Ectodermal cell (in vitro differentiated cells): ENCODE data around the gene CDKN1A.

Source experiments
- H3K27ac ChIP-seq: 2 replicates; pipeline ENCODE4 v1.7.0; 2013; ENCODE audit warnings: mild to moderate bottlenecking, low read depth, low read length; ENCODE audit not compliant: insufficient read depth, poor library complexity, severe bottlenecking
- H3K27me3 ChIP-seq: 2 replicates; pipeline ENCODE4 v1.7.0; 2013; ENCODE audit warnings: mild to moderate bottlenecking, low read length; ENCODE audit not compliant: insufficient read depth, control insufficient read depth, poor library complexity, severe bottlenecking
- H3K36me3 ChIP-seq: one replicate; pipeline ENCODE4 v1.7.0; 2013; ENCODE audit warnings: low read length; ENCODE audit not compliant: control insufficient read depth, insufficient read depth
- H3K4me1 ChIP-seq: one replicate; pipeline ENCODE4 v1.7.0; 2013; ENCODE audit warnings: low read length; ENCODE audit not compliant: control insufficient read depth, insufficient read depth
- H3K4me3 ChIP-seq: 2 replicates; pipeline ENCODE4 v1.7.0; 2013; ENCODE audit warnings: low read depth, low read length, control low read depth; ENCODE audit not compliant: insufficient read depth
- H3K9me3 ChIP-seq: 2 replicates; pipeline ENCODE4 v1.7.0; 2013; ENCODE audit warnings: mild to moderate bottlenecking, low read length, moderate library complexity; ENCODE audit not compliant: control insufficient read depth
- WGBS, 2 experiments: methylation state at CpG; one replicate each; pipeline ENCODE4 v1.1.7; 2013; ENCODE audit warnings: missing lambda C conversion rate in 2 of 2; 5-methylcytosine and 5-hydroxymethylcytosine counted together

Gene CDKN1A

DNA sequence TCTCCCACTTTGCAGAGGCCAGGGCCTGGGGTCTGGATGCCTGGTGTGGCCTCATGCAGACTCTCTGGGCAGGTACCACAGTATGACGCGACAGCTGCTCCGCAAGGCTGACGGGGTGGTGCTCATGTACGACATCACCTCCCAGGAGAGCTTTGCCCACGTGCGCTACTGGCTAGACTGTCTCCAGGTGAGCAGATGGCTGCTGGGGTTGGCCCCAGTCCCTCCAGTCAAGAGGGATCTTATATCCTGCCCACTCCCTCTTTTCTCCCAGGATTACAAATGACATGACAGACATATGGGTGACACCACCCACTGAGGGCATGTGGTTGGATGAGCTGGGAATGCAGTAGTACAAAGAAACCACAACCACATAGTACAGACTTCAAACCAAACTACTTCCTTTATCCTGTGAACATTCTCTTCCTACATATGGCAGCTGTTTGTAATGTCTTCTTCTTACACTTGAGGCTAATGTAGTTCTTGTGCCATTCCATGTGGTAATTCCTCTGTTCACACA is 49.0 kb downstream of the CDKN1A start:
- Histone ChIP-seq H3K4me3 (no peak overlapping the region), H3K36me3 (no peaks in the 10 kb centered on the region), H3K27ac (no peak overlapping the region), H3K27me3 (no peaks in the 10 kb centered on the region), H3K9me3 (no peaks in the 10 kb centered on the region), H3K4me1 (peaks cover 13% of the 10 kb centered on the region)
- 88 to 91% methylated on average over 7 of the region's 7 CpGs for WGBS, 2 experiments

DNA sequence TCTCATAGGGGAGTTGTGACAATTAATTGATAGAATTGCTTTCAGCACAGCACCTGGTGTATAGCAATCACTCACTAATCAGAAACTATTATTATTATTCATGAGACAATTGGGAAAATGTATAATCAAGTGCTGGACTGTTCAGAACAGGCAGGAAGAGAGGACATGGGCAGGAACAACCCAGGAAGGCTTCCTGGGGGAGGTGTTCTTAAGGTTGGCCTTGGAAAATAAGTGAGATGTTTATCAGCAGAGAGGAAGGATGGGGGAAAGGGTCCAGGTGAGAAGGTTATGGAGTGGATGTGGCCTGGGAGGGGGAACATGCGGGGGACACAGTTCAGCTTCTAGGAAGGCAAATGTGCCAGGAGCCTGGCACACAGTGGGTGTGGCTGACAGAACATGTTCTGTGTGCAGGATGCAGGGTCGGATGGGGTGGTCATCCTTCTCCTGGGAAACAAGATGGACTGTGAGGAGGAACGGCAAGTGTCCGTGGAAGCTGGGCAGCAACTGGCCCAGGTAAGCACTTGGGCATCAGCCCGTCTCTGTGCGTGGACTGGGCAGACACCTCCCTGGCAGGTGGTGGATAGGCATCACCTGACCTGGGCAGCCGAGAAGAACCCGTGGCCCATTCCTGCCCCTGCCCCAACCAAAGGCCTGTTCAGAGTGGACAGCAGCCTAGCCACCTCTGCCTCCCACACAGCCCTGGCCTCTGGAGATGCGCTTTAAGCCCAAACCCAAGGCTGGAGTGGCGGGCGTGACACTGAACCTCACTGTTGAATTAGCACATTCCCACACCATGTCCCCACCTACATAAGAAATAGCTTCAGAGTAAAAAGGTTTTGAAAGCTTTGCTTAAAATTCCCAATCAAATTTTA is 50.0 kb downstream of the CDKN1A start:
- 92 to 93% methylated on average over 11 of the region's 11 CpGs for WGBS, 2 experiments

DNA sequence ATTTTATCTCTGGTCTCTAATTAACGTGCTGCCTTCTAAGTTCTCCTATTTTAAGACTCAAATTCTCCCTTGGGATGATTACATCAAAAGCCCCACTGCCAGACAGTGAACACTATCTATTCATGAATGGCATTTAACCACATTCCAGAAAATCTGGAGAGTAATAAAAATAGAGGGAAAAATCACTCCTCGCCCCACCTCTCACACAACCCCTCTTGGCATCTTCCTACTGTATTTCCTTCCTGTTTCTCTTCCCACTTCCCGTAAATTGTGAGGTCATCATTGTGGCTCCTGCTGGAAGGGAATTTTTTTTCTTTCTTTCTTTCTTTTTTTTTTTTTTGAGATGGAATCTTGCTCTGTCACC is 50.6 kb downstream of the CDKN1A start:
- peaks cover 13% of the 10 kb centered on the region for H3K4me1 ChIP-seq
- 82 to 83% methylated on average over 2 to 3 of the region's 3 CpGs for WGBS, 2 experiments
- H3K9me3 ChIP-seq: no peaks in the 10 kb centered on the region
- no peak overlapping the region for H3K4me3 ChIP-seq
- H3K27me3 ChIP-seq: no peaks in the 10 kb centered on the region
- no peaks in the 10 kb centered on the region for H3K36me3 ChIP-seq
- H3K27ac ChIP-seq: no peak overlapping the region

More for the DNA sequence above, 50.0 kb downstream of the CDKN1A start:
- Histone ChIP-seq H3K4me1 (peaks cover 13% of the 10 kb centered on the region), H3K36me3 (no peaks in the 10 kb centered on the region), H3K9me3 (no peaks in the 10 kb centered on the region), H3K27me3 (no peaks in the 10 kb centered on the region), H3K4me3 (no peak overlapping the region), H3K27ac (no peak overlapping the region)

DNA sequence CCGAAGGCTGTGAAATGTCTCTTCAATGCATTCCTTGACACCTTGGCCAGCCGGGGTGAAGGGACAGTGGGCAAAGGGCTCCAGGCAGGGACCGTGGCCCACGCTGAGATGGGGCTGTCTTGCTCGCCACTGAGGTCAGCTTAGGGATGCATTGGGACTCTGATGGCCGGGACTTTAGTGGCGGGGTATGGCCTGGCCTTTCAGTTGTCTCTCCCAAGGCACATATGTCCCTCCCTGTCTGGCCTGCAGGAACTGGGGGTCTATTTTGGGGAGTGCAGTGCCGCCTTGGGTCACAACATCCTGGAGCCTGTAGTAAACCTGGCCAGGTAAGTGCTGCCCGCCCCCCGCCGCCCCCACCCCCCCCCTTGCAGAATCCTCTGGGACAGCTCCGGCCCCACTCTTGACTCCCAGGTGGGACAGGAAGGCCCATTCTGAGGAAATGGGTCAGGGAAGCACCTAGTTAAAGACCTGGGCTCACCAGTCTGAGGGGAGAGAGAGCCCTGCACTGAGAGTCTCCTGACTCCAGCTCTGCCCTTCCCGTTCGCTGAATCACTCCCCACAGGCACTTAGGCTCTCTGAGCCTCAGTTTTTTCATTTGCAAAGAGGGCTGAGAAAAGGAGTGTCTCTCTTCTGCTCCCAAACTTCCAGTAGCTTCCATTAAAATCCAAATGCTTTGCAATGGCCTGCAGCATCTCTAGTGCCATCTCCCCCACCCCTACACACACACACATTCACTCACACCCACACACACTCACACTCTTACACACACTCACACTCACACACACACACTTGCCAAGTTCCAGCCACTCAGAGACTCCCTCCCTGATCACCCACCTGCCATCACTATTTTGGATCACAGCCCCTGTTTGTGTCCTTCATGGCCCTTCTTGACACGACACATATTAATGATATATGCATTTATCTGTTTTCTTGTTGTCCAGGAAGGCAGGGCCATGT is 52.2 kb downstream of the CDKN1A start:
- no peak overlapping the region for H3K4me3 ChIP-seq
- peaks cover 2% of the 10 kb centered on the region for H3K4me1 ChIP-seq
- WGBS, 2 experiments: 75 to 76% methylated on average over 14 to 15 of the region's 15 CpGs
- no peaks in the 10 kb centered on the region for H3K27me3 ChIP-seq
- H3K9me3 ChIP-seq: no peaks in the 10 kb centered on the region
- no peak overlapping the region for H3K27ac ChIP-seq
- H3K36me3 ChIP-seq: no peaks in the 10 kb centered on the region

DNA sequence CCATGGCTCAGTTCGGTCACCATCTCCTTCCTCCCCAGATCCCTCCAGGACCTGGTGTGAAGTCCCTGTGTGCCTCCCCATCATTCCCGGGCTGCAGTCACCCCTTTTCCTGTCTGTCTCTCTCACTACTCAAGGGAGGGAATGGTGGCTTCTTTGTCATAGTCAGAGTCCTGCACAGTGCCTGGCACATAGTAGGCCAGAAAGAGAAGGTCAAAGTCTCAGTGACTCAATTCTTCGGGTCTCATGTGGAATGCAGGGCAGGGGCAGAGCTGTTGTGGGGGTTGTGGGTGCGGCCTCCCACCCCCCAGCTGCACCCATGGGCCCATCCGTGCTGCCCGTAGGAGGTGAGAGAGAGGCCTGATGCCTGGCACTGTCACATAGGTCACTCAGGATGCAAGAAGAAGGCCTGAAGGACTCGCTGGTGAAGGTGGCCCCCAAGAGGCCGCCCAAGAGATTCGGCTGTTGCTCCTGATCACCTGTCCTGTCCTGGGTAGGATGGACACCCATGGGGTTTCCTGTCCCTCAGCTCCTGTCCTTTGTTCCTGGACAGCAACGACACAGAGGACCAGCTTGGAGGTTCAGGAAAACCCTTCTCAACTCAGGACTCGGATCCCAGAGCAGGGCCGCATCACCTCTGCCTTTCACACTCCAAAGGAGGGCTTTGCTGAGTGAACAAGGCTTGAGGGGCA is 53.3 kb downstream of the CDKN1A start:
- H3K9me3 ChIP-seq: no peaks in the 10 kb centered on the region
- H3K27ac ChIP-seq: no peak overlapping the region
- no peaks in the 10 kb centered on the region for H3K36me3 ChIP-seq
- 89% methylated on average over 12 of the region's 12 CpGs for WGBS, 2 experiments
- H3K4me1 ChIP-seq: no peaks in the 10 kb centered on the region
- H3K27me3 ChIP-seq: no peaks in the 10 kb centered on the region
- no peak overlapping the region for H3K4me3 ChIP-seq

DNA sequence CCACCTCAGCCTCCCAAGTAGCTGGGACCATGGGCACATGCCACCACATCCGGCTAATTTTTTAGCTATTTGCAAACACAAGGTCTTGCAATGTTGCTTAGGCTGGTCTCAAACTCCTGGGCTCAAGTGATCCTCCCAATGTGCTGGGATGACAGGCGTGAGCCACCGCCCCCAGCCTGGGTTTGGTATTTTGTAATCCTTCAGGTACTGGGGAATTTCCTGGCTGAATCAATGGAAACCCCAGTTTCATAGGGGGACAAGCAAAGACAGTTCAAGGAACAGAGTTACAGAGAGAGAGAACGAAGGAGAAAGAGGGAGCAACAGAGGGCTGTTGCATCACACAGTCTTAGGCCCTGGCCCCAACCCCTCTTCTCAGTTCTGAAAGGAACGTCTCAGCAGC is 54.8 kb downstream of the CDKN1A start:
- 89 to 91% methylated on average over 5 of the region's 5 CpGs for whole genome bisulfite sequencing, 2 experiments
- H3K4me1 ChIP-seq: no peaks in the 10 kb centered on the region
- no peak overlapping the region for H3K4me3 ChIP-seq
- no peak overlapping the region for H3K27ac ChIP-seq
- H3K36me3 ChIP-seq: no peaks in the 10 kb centered on the region
- H3K27me3 ChIP-seq: no peaks in the 10 kb centered on the region
- no peaks in the 10 kb centered on the region for H3K9me3 ChIP-seq

DNA sequence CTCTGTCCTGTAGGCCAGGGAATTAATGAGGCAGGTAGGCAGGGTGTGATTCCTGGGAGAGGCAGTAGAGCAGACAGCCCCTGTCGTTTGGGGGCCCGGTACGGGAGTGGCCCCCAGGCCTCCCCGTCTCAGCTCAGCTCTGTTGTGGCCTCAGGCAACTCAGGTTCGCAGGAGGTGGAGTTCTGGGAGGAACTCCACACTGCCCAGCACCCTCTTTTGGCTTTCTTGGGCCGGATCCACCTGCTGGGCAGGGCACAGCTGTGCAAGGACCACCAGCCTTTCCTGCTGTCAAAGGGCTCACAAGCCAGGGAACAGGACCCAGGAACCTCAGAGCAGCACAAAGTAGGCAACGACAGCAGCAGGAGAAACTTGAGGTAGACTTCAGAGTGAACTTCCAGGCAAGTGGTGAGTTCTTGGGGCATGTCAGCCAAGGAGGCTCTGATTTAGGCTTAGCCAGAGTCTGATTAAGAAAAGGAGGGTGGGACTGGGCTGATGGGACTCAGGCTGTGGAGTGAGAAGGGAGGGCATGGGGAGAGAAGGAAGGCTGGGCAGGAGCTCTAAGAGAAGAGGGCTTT is 56.1 kb downstream of the CDKN1A start:
- Histone ChIP-seq H3K9me3 (no peaks in the 10 kb centered on the region), H3K4me3 (no peak overlapping the region), H3K4me1 (no peaks in the 10 kb centered on the region), H3K36me3 (no peaks in the 10 kb centered on the region), H3K27ac (no peak overlapping the region), H3K27me3 (no peaks in the 10 kb centered on the region)
- WGBS, 2 experiments: 85 to 88% methylated on average over 7 of the region's 7 CpGs

DNA sequence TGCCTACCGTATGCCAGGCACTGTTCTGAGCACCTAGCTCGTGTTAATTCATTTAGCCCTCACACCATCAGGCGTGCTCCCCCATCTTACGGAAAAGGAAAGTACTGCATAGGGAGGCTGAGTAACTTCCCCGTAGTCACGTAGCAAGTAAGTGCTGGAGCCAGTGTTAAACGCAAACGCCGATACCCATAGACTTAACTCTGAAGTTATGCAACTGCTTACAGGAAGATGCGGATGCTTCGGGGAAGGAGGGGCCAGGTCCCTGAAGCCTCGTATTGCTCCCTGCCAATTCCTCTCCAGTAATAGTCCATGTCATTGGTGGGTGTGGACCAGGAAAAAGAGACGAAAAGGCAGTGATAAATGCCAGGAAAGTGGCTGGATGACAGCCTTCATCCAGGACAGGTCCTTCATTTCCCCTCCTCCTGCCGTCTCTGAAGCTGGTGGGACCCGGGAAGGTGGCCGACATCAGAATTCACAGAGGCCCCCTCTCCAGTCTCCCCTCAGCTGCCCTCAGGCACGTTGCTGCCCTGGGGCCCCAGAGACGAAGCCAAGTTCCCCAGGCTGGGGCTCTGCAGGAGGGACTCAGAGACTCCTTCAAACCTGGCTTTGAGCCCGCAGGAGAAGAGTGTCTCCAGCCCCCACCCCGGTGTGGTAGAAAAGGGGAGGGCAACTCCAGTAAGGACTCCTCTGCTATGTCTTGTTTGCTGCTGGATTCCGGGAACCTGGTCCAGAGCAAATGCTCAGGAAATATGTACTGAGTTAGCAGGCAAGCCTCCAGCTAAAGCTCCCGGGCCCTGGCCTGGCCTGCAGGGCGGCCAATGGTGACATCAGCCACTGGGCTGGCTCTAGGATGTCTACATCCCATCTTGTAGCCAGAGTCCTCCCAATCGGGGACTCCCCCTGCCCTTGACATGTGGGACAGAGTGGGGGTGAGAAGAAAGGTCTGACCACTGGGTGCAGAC is 56.9 kb downstream of the CDKN1A start:
- no peaks in the 10 kb centered on the region for H3K4me1 ChIP-seq
- H3K36me3 ChIP-seq: no peaks in the 10 kb centered on the region
- no peaks in the 10 kb centered on the region for H3K9me3 ChIP-seq
- H3K4me3 ChIP-seq: no peak overlapping the region
- no peak overlapping the region for H3K27ac ChIP-seq
- H3K27me3 ChIP-seq: no peaks in the 10 kb centered on the region
- WGBS, 2 experiments: 75 to 76% methylated on average over 24 of the region's 24 CpGs
